Liver (tissue), 9 donors: Measurements from ENCODE around the gene TIAM2. TPM values are rescaled to one million over a fixed set of nuclear protein-coding genes. Genes with fewer than 3 reads are reported as not detected.

Source experiments
- DNase-seq: peaks from one replicate; pipeline ENCODE4 v3.0.0-alpha.2; 2017; ENCODE audit warnings: low spot score
- H3K27ac ChIP-seq, 2 donors: one replicate each; pipeline ENCODE4 v1.7.0; 2013; ENCODE audit warnings: inconsistent platforms in 2 of 2, low read length in 2 of 2, control low read depth in 1 of 2, low read depth in 1 of 2, mild to moderate bottlenecking in 1 of 2
- H3K27me3 ChIP-seq, 4 donors: one replicate each; pipeline versions ENCODE4 v1.6.1 to v1.7.0; 2013; ENCODE audit warnings: low read length in 3 of 4, inconsistent platforms in 1 of 4, mild to moderate bottlenecking in 1 of 4, moderate library complexity in 1 of 4; ENCODE audit not compliant: control insufficient read depth in 4 of 4, insufficient read depth in 4 of 4
- H3K36me3 ChIP-seq, 4 donors: one replicate each; pipeline versions ENCODE4 v1.6.1 to v1.7.0; 2013; ENCODE audit warnings: low read length in 3 of 4, mild to moderate bottlenecking in 3 of 4, low read depth in 1 of 4, moderate library complexity in 1 of 4; ENCODE audit not compliant: control insufficient read depth in 4 of 4, insufficient read depth in 3 of 4
- H3K4me1 ChIP-seq, 4 donors: one replicate each; pipeline versions ENCODE4 v1.6.1 to v1.7.0; 2013; ENCODE audit warnings: low read length in 3 of 4, mild to moderate bottlenecking in 3 of 4, moderate library complexity in 1 of 4; ENCODE audit not compliant: control insufficient read depth in 4 of 4, insufficient read depth in 4 of 4
- H3K4me3 ChIP-seq, 3 donors: one replicate each; pipeline versions ENCODE4 v1.6.1 to v1.7.0; 2013; ENCODE audit warnings: low read length in 3 of 3, control low read depth in 1 of 3, low read depth in 1 of 3, mild to moderate bottlenecking in 1 of 3
- H3K9ac ChIP-seq, 2 donors: one replicate each; pipeline ENCODE4 v1.7.0; 2013; ENCODE audit warnings: low read length in 2 of 2, mild to moderate bottlenecking in 2 of 2, moderate library complexity in 2 of 2, control low read depth in 1 of 2, low read depth in 1 of 2
- H3K9me3 ChIP-seq, 4 donors: one replicate each; pipeline versions ENCODE4 v1.6.1 to v1.7.0; 2013; ENCODE audit warnings: low read length in 3 of 4; ENCODE audit not compliant: control insufficient read depth in 4 of 4
- EGR1 ChIP-seq, 2 donors: IDR thresholded peaks; 2 replicates each; pipeline ENCODE4 v1.6.1; 2016 to 2018; ENCODE audit warnings: antibody characterized with exemption in 2 of 2, low read depth in 2 of 2
- FOXA1 ChIP-seq: IDR thresholded peaks from 2 replicates; pipeline ENCODE4 v1.6.1; 2016; ENCODE audit warnings: antibody characterized with exemption
- FOXA2 ChIP-seq: IDR thresholded peaks from 2 replicates; pipeline ENCODE4 v1.6.1; 2016; ENCODE audit warnings: antibody characterized with exemption
- GABPA ChIP-seq, 2 donors: IDR thresholded peaks in 1 of 2; conservative IDR thresholded peaks in 1 of 2; 2 replicates each; pipeline ENCODE4 v1.6.1; 2016; ENCODE audit warnings: antibody characterized with exemption in 2 of 2, mild to moderate bottlenecking in 1 of 2, moderate library complexity in 1 of 2
- HNF4A ChIP-seq, 2 donors: conservative IDR thresholded peaks; 2 replicates each; pipeline ENCODE4 v1.6.1; 2016; ENCODE audit warnings: antibody characterized with exemption in 2 of 2, mild to moderate bottlenecking in 2 of 2
- HNF4G ChIP-seq: IDR thresholded peaks from 2 replicates; pipeline ENCODE4 v1.6.1; 2016; ENCODE audit warnings: antibody characterized with exemption
- JUND ChIP-seq, 2 donors: IDR thresholded peaks; 2 replicates each; pipeline ENCODE4 v1.6.1; 2016; ENCODE audit warnings: antibody characterized with exemption in 2 of 2
- NR2F2 ChIP-seq: IDR thresholded peaks from 2 replicates; pipeline ENCODE4 v1.6.1; 2016; ENCODE audit warnings: antibody characterized with exemption
- RAD21 ChIP-seq, 2 donors: IDR thresholded peaks; 2 replicates each; pipeline ENCODE4 v1.6.1; 2016; ENCODE audit warnings: antibody characterized with exemption in 2 of 2, mild to moderate bottlenecking in 2 of 2
- RXRA ChIP-seq, 2 donors: IDR thresholded peaks; 2 replicates each; pipeline ENCODE4 v1.6.1; 2017 to 2018; ENCODE audit warnings: antibody characterized with exemption in 2 of 2, mild to moderate bottlenecking in 1 of 2
- SP1 ChIP-seq: IDR thresholded peaks from 2 replicates; pipeline ENCODE4 v1.6.1; 2018; ENCODE audit warnings: antibody characterized with exemption, mild to moderate bottlenecking
- TAF1 ChIP-seq: conservative IDR thresholded peaks from 2 replicates; pipeline ENCODE4 v1.6.1; 2016; ENCODE audit warnings: antibody characterized with exemption, mild to moderate bottlenecking
- YY1 ChIP-seq: IDR thresholded peaks from 2 replicates; pipeline ENCODE4 v1.6.1; 2016; ENCODE audit warnings: antibody characterized with exemption, mild to moderate bottlenecking
- WGBS: extraction: QIAGEN DNeasy Blood & Tissue Kit; methylation state at CpG from one replicate; pipeline ENCODE4 v1.1.7; 2013; 5-methylcytosine and 5-hydroxymethylcytosine counted together
- polyA plus RNA-seq, 2 donors: library from polyadenylated mRNA; stranded (reverse) in 1 of 2; unstranded in 1 of 2; fragments of 200-250 nt in 1 of 2; fragments of >200 nt in 1 of 2; fragmentation: Nextera tagmentation in 1 of 2; extraction: Ambion mirVana in 1 of 2; gene quantifications; one replicate each; pipeline versions ENCODE4 v1.2.1 to v1.2.3, GENCODE V29; 2013 to 2015
- total RNA-seq, 2 donors: library from RNA; depleted of rRNA; stranded (reverse); fragments of >200 nt; gene quantifications; one replicate each; pipeline ENCODE4 v1.2.3, GENCODE V29; 2014
- TF ChIP-seq, protein P1 (sequence below): IDR thresholded peaks from 2 replicates; pipeline ENCODE4 v1.6.1; 2016; ENCODE audit warnings: antibody characterized with exemption
- TF ChIP-seq, protein P2 (sequence below): fragments of 150-350 bp; IDR thresholded peaks from 2 replicates; pipeline ENCODE4 v1.5.1; 2017; ENCODE audit warnings: improper control_type of control experiment, low read depth, low read length; ENCODE audit not compliant: missing input control
- TF ChIP-seq, protein P3 (sequence below): IDR thresholded peaks from 2 replicates; pipeline ENCODE4 v1.6.1; 2016; ENCODE audit warnings: antibody characterized with exemption, mild to moderate bottlenecking
- TF ChIP-seq, protein P4 (sequence below): IDR thresholded peaks from 2 replicates; pipeline ENCODE4 v1.6.1; 2016; ENCODE audit warnings: antibody characterized with exemption
- TF ChIP-seq, protein P5 (sequence below): IDR thresholded peaks from 2 replicates; pipeline ENCODE4 v1.6.1; 2016; ENCODE audit warnings: antibody characterized with exemption
- donor health status: healthy.
- donor health status: healthy.
- donor health status: healthy.
- donor health status: healthy.
- donor health status: healthy.

Gene TIAM2
- total and polyA plus RNA-seq, 4 donors: 0.62 to 3.7 (median 2.4) TPM

DNA sequence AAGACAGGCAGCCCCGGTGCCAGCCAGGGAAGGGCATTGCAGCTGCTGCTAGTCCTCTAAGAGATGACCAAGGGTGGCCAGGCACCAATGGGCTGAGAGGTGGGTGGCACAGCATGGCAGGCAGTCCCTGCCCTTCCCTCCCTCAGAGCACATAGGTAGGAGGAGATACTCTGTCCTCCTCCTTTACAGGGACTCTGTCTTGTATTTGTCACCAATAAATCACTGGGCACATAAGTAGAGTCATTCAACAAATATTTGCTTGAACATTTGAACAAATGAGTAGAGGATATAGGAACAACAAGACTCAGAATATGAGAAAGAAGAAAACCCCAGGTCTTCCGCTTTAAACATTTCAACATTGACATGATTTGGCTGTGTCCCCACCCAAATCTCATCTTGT, 199.3 kb downstream of the TIAM2 start:
- H3K9ac ChIP-seq: no peak overlapping the region
- no peaks in the 10 kb centered on the region for H3K27me3 ChIP-seq
- peaks cover 0 to 5% (median 3%) of the 10 kb centered on the region in 4 donors for H3K4me1 ChIP-seq
- WGBS: 94% methylated on average over 2 of the region's 2 CpGs
- no peaks in the 10 kb centered on the region for H3K9me3 ChIP-seq
- H3K27ac ChIP-seq: no peak overlapping the region
- H3K36me3 ChIP-seq: no peaks in the 10 kb centered on the region
- TF ChIP-seq, protein P1, sequence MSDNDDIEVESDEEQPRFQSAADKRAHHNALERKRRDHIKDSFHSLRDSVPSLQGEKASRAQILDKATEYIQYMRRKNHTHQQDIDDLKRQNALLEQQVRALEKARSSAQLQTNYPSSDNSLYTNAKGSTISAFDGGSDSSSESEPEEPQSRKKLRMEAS: no peak
- TF ChIP-seq FOXA2 (no peak), HNF4G (no peak), NR2F2 (no peak), SP1 (no peak), FOXA1 (no peak), JUND (IDR thresholded peaks at IDR 0.05) (no peak), EGR1 (IDR thresholded peaks at IDR 0.05; ENCODE audit: low read depth in 2 of 2) (no peak), HNF4A (conservative IDR thresholded peaks at IDR 0.05) (no peak), TAF1 (no peak), YY1 (no peak), RAD21 (IDR thresholded peaks at IDR 0.05) (no peak)
- TF ChIP-seq, protein P2, sequence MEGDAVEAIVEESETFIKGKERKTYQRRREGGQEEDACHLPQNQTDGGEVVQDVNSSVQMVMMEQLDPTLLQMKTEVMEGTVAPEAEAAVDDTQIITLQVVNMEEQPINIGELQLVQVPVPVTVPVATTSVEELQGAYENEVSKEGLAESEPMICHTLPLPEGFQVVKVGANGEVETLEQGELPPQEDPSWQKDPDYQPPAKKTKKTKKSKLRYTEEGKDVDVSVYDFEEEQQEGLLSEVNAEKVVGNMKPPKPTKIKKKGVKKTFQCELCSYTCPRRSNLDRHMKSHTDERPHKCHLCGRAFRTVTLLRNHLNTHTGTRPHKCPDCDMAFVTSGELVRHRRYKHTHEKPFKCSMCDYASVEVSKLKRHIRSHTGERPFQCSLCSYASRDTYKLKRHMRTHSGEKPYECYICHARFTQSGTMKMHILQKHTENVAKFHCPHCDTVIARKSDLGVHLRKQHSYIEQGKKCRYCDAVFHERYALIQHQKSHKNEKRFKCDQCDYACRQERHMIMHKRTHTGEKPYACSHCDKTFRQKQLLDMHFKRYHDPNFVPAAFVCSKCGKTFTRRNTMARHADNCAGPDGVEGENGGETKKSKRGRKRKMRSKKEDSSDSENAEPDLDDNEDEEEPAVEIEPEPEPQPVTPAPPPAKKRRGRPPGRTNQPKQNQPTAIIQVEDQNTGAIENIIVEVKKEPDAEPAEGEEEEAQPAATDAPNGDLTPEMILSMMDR: no peak
- TF ChIP-seq, protein P3, sequence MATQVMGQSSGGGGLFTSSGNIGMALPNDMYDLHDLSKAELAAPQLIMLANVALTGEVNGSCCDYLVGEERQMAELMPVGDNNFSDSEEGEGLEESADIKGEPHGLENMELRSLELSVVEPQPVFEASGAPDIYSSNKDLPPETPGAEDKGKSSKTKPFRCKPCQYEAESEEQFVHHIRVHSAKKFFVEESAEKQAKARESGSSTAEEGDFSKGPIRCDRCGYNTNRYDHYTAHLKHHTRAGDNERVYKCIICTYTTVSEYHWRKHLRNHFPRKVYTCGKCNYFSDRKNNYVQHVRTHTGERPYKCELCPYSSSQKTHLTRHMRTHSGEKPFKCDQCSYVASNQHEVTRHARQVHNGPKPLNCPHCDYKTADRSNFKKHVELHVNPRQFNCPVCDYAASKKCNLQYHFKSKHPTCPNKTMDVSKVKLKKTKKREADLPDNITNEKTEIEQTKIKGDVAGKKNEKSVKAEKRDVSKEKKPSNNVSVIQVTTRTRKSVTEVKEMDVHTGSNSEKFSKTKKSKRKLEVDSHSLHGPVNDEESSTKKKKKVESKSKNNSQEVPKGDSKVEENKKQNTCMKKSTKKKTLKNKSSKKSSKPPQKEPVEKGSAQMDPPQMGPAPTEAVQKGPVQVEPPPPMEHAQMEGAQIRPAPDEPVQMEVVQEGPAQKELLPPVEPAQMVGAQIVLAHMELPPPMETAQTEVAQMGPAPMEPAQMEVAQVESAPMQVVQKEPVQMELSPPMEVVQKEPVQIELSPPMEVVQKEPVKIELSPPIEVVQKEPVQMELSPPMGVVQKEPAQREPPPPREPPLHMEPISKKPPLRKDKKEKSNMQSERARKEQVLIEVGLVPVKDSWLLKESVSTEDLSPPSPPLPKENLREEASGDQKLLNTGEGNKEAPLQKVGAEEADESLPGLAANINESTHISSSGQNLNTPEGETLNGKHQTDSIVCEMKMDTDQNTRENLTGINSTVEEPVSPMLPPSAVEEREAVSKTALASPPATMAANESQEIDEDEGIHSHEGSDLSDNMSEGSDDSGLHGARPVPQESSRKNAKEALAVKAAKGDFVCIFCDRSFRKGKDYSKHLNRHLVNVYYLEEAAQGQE: no peak
- TF ChIP-seq, protein P4, sequence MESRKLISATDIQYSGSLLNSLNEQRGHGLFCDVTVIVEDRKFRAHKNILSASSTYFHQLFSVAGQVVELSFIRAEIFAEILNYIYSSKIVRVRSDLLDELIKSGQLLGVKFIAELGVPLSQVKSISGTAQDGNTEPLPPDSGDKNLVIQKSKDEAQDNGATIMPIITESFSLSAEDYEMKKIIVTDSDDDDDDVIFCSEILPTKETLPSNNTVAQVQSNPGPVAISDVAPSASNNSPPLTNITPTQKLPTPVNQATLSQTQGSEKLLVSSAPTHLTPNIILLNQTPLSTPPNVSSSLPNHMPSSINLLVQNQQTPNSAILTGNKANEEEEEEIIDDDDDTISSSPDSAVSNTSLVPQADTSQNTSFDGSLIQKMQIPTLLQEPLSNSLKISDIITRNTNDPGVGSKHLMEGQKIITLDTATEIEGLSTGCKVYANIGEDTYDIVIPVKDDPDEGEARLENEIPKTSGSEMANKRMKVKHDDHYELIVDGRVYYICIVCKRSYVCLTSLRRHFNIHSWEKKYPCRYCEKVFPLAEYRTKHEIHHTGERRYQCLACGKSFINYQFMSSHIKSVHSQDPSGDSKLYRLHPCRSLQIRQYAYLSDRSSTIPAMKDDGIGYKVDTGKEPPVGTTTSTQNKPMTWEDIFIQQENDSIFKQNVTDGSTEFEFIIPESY: no peak
- DNase-seq: no peak
- H3K4me3 ChIP-seq: no peak overlapping the region

DNA sequence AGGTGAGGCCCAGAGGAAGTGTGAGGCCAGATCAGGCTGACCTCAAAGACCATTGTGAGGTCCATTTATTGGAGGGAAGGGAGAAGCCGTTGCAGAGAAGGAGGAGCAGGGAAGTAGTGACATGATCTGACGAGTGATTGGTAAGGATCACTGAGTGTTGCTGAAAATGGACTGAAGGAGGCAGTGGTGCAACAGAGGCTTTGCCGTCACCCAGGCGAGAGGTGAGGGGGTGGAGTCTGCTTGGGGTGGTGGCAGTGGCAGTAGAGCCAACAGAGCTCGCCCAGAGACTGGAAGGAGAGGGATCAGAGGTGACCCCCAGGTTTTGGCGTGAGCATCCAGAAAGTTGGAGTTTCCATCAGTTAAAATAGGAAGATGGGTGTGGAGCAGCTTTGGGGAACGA, 200.8 kb downstream of the TIAM2 start:
- Histone ChIP-seq H3K4me1 (no peaks in the 10 kb centered on the region), H3K4me3 (no peak overlapping the region), H3K9me3 (no peaks in the 10 kb centered on the region), H3K9ac (no peak overlapping the region), H3K27ac (no peak overlapping the region), H3K36me3 (no peaks in the 10 kb centered on the region), H3K27me3 (no peaks in the 10 kb centered on the region)
- WGBS: 87% methylated on average over 7 of the region's 7 CpGs
- DNase-seq: no peak
- TF ChIP-seq RXRA (IDR thresholded peaks at IDR 0.05) (no peak), RAD21 (IDR thresholded peaks at IDR 0.05) (no peak), EGR1 (IDR thresholded peaks at IDR 0.05; ENCODE audit: low read depth in 2 of 2) (no peak), SP1 (no peak), HNF4A (conservative IDR thresholded peaks at IDR 0.05) (no peak), TAF1 (no peak), NR2F2 (no peak), YY1 (no peak), JUND (IDR thresholded peaks at IDR 0.05) (no peak), GABPA (IDR thresholded peaks at IDR 0.05 in 1 of 2, conservative IDR thresholded peaks at IDR 0.05 in 1 of 2) (no peak)
- TF ChIP-seq, protein P4: no peak
- TF ChIP-seq, protein P3: no peak
- TF ChIP-seq, protein P5, sequence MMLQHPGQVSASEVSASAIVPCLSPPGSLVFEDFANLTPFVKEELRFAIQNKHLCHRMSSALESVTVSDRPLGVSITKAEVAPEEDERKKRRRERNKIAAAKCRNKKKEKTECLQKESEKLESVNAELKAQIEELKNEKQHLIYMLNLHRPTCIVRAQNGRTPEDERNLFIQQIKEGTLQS: no peak
- TF ChIP-seq, protein P1: no peak
